GM12891 (cell line): Measurements from ENCODE around the gene SAMD10.

ENCODE experiments used
- PAX5 ChIP-seq: IDR thresholded peaks from 2 replicates; pipeline ENCODE4 v1.6.1; 2011; ENCODE audit warnings: low read length, moderate library complexity, mild to moderate bottlenecking; ENCODE audit not compliant: insufficient read depth, severe bottlenecking
- POLR2A ChIP-seq: IDR thresholded peaks from 2 replicates; pipeline ENCODE4 v1.6.1; 2011; ENCODE audit warnings: low read depth, low read length, control low read depth
- POLR2AphosphoS5 ChIP-seq: IDR thresholded peaks from 2 replicates; pipeline ENCODE4 v1.6.1; 2011; ENCODE audit warnings: low read depth, low read length, control low read depth
- POU2F2 ChIP-seq: IDR thresholded peaks from 2 replicates; pipeline ENCODE4 v1.6.1; 2011; ENCODE audit warnings: low read depth, mild to moderate bottlenecking, control low read depth, low read length, moderate library complexity
- SPI1 ChIP-seq: IDR thresholded peaks from 2 replicates; pipeline ENCODE4 v1.6.1; 2011; ENCODE audit warnings: low read depth, low read length, control low read depth
- TAF1 ChIP-seq: IDR thresholded peaks from 2 replicates; pipeline ENCODE4 v1.6.1; 2011; ENCODE audit warnings: low read depth, low read length, control low read depth

GRCh38 chr20:63972312-63973159, 6.9 kb downstream of the SAMD10 start:
- TF ChIP-seq POLR2A (peak; percentile 85), POLR2AphosphoS5 (peak; percentile 74; the same call in 1 of the 2 replicates), TAF1 (no peak), SPI1 (no peak), PAX5 (no peak), POU2F2 (peak; percentile 9; the same call in 1 of the 2 replicates)
